Colonic mucosa (tissue), 4 donors: ENCODE measurements around the gene ARMH3. TPM values are rescaled to one million over a fixed set of nuclear protein-coding genes. Genes with fewer than 3 reads are reported as not detected.

Source experiments
- DNase-seq: peaks from one replicate; pipeline ENCODE4 v3.0.0-alpha.2; 2020
- H3K27ac ChIP-seq: fragments of 200-600 bp; one replicate; pipeline ENCODE4 v1.8.0; 2021
- H3K27me3 ChIP-seq: fragments of 200-600 bp; one replicate; pipeline ENCODE4 v1.8.0; 2021
- H3K36me3 ChIP-seq: fragments of 200-600 bp; one replicate; pipeline ENCODE4 v1.8.0; 2021
- H3K4me1 ChIP-seq: fragments of 200-600 bp; one replicate; pipeline ENCODE4 v1.8.0; 2021; ENCODE audit warnings: mild to moderate bottlenecking
- H3K4me3 ChIP-seq: fragments of 200-600 bp; one replicate; pipeline ENCODE4 v1.8.0; 2021
- H3K9ac ChIP-seq, 2 donors: one replicate each; pipeline ENCODE4 v1.7.0; 2013; ENCODE audit warnings: control low read depth in 2 of 2, low read depth in 2 of 2, low read length in 2 of 2
- H3K9me3 ChIP-seq: fragments of 200-600 bp; one replicate; pipeline ENCODE4 v1.8.0; 2021
- intact Hi-C: fragments of 100-400 bp; cut with DNase I; formaldehyde crosslinking; loops from one replicate; pipeline ENCODE4 v1.14.1; 2022
- total RNA-seq, 2 donors: library from RNA; stranded (reverse); fragmentation: NEBNext Ultra II Directional in 1 of 2; extraction: Animal tissue kit (Norgen Biotek cat#: 25700) in 1 of 2; gene quantifications; one replicate each; pipeline ENCODE4 v1.2.1, GENCODE V29; 2021
- TF ChIP-seq, protein P1 (sequence below): fragments of 200-600 bp; IDR thresholded peaks from one replicate; pipeline ENCODE4 v1.8.0; 2022; ENCODE audit warnings: antibody characterized with exemption, mild to moderate bottlenecking
- donor health status: healthy.
- donor health status: DM: no; HTN: no; CAD: no.
- donor health status: DM: no; HTN: no; CAD: no.

The ARMH3 gene
- total RNA-seq, 2 donors from 2014 or later: 25.1 to 31.3 TPM

- TF ChIP-seq, protein P1, sequence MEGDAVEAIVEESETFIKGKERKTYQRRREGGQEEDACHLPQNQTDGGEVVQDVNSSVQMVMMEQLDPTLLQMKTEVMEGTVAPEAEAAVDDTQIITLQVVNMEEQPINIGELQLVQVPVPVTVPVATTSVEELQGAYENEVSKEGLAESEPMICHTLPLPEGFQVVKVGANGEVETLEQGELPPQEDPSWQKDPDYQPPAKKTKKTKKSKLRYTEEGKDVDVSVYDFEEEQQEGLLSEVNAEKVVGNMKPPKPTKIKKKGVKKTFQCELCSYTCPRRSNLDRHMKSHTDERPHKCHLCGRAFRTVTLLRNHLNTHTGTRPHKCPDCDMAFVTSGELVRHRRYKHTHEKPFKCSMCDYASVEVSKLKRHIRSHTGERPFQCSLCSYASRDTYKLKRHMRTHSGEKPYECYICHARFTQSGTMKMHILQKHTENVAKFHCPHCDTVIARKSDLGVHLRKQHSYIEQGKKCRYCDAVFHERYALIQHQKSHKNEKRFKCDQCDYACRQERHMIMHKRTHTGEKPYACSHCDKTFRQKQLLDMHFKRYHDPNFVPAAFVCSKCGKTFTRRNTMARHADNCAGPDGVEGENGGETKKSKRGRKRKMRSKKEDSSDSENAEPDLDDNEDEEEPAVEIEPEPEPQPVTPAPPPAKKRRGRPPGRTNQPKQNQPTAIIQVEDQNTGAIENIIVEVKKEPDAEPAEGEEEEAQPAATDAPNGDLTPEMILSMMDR: no peak
- H3K4me3 ChIP-seq: no peak overlapping the region
- H3K27me3 ChIP-seq: no peaks in the 10 kb centered on the region
- H3K9me3 ChIP-seq: no peaks in the 10 kb centered on the region
- no peaks in the 10 kb centered on the region for H3K4me1 ChIP-seq
- DNase-seq: no peak
- no peak overlapping the region for H3K9ac ChIP-seq
- H3K36me3 ChIP-seq: no peaks in the 10 kb centered on the region
- intact Hi-C loops: no loop called here
- H3K27ac ChIP-seq: no peak overlapping the region
Measured at GRCh38 chr10:101934686-101935305, 121.2 kb downstream of the ARMH3 start.

- H3K27ac ChIP-seq: no peak overlapping the region
- no peaks in the 10 kb centered on the region for H3K27me3 ChIP-seq
- H3K9ac ChIP-seq: no peak overlapping the region
- intact Hi-C loops: no loop called here
- no peaks in the 10 kb centered on the region for H3K36me3 ChIP-seq
- no peak overlapping the region for H3K4me3 ChIP-seq
- H3K9me3 ChIP-seq: no peaks in the 10 kb centered on the region
- no peaks in the 10 kb centered on the region for H3K4me1 ChIP-seq
- TF ChIP-seq, protein P1: no peak
- DNase-seq: no peak
Measured at GRCh38 chr10:101933976-101934375, 122.0 kb downstream of the ARMH3 start.

DNA sequence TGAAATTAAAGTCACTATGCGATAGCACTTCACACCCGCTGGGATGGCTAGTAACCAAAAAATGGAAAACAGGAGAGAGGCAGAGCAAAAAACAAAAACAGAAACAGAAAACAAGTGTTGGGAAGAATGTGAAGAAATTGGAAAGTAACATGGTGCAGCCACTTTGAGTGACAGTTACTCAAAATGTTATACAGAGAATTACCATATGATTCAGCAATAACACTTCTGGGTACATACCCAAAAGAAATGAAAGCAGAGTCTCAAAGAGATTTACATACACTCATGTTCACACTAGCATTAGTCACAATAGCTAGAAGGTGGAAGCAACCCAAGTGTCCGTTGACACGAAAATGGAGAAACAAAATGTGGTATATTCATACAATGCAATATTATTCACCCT lies 123.8 kb downstream of the ARMH3 start:
- DNase-seq: no peak
- intact Hi-C loops: no loop called here

GRCh38 chr10:101925027-101925426 lies 130.9 kb downstream of the ARMH3 start:
- H3K4me3 ChIP-seq: no peak overlapping the region
- no peak overlapping the region for H3K27ac ChIP-seq
- no peaks in the 10 kb centered on the region for H3K9me3 ChIP-seq
- H3K9ac ChIP-seq: no peak overlapping the region
- no peaks in the 10 kb centered on the region for H3K36me3 ChIP-seq
- intact Hi-C loops: no loop called here
- H3K27me3 ChIP-seq: no peaks in the 10 kb centered on the region
- no peak for DNase-seq
- TF ChIP-seq, protein P1: no peak
- no peaks in the 10 kb centered on the region for H3K4me1 ChIP-seq

More for the DNA sequence above, 123.8 kb downstream of the ARMH3 start:
- no peak overlapping the region for H3K4me3 ChIP-seq
- no peaks in the 10 kb centered on the region for H3K4me1 ChIP-seq
- no peaks in the 10 kb centered on the region for H3K36me3 ChIP-seq
- no peak overlapping the region for H3K27ac ChIP-seq
- H3K27me3 ChIP-seq: no peaks in the 10 kb centered on the region
- H3K9me3 ChIP-seq: no peaks in the 10 kb centered on the region
- TF ChIP-seq, protein P1: no peak
- no peak overlapping the region for H3K9ac ChIP-seq

DNA sequence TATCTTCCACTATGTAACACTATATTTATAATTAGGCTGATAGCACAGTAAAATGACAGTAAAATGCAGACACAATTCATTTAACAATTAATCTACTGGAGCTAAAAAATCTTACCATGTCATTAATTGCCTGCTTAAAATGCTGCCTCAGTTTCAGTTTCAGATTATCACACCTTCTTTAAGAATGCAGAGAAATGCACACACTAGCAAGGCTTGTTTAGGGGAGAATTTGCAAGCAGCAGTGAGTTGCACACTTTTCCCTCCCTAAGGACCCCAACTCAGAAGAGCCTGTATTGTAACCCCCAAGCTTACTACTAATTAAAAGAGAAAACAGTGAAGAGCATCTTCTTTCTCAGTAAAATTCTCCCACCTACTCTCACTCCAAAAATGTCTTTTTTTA lies 132.7 kb downstream of the ARMH3 start:
- Histone ChIP-seq H3K4me1 (no peaks in the 10 kb centered on the region), H3K4me3 (no peak overlapping the region), H3K27me3 (no peaks in the 10 kb centered on the region), H3K9me3 (no peaks in the 10 kb centered on the region), H3K9ac (no peak overlapping the region), H3K36me3 (no peaks in the 10 kb centered on the region), H3K27ac (no peak overlapping the region)
- intact Hi-C loops: no loop called here
- no peak for DNase-seq
- TF ChIP-seq, protein P1: no peak
